Stimulated activated CD4-positive, alpha-beta T cell treated with anti-CD3 and anti-CD28 coated beads, TNF-alpha, amount 100 ng/mL, for 1 hour (primary cell): ENCODE measurements around the gene PLD5.

Experiments
- DNase-seq, 3 donors: peaks; one replicate each; pipeline ENCODE4 v3.0.0-alpha.2; 2020; ENCODE audit warnings: low read depth in 3 of 3, low spot score in 1 of 3

PLD5 gene

GRCh38 chr1:242524571-242525359, at the start of gene PLD5:
TSS of gene PLD5 (minus strand) at chr1:242524697.
- no peak for DNase-seq

- no peak for DNase-seq
Measured at GRCh38 chr1:242569867-242570266, 45.4 kb upstream of the PLD5 start.

GRCh38 chr1:242568666-242569065, 44.2 kb upstream of the PLD5 start:
- DNase-seq, result no peak

- DNase-seq, result no peak
Measured at GRCh38 chr1:242567596-242567995, 43.1 kb upstream of the PLD5 start.

GRCh38 chr1:242556759-242557158, 32.3 kb upstream of the PLD5 start:
- DNase-seq, result no peak

GRCh38 chr1:242556276-242556675, 31.8 kb upstream of the PLD5 start:
- DNase-seq, result no peak

GRCh38 chr1:242554577-242554976, 30.1 kb upstream of the PLD5 start:
- no peak for DNase-seq

- DNase-seq, result no peak
Measured at GRCh38 chr1:242546849-242547729, 22.6 kb upstream of the PLD5 start.

GRCh38 chr1:242546441-242546840, 21.9 kb upstream of the PLD5 start:
- DNase-seq, result no peak

GRCh38 chr1:242544071-242544470, 19.6 kb upstream of the PLD5 start:
- DNase-seq, result no peak

GRCh38 chr1:242542271-242542670, 17.8 kb upstream of the PLD5 start:
- DNase-seq, result no peak

GRCh38 chr1:242535986-242536385, 11.5 kb upstream of the PLD5 start:
- DNase-seq, result no peak

GRCh38 chr1:242534753-242535152, 10.3 kb upstream of the PLD5 start:
- DNase-seq, result no peak

GRCh38 chr1:242530761-242531160, 6.3 kb upstream of the PLD5 start:
- DNase-seq, result no peak

GRCh38 chr1:242525769-242526168, 1.3 kb upstream of the PLD5 start:
- no peak for DNase-seq

- DNase-seq, result no peak
Measured at GRCh38 chr1:242525360-242525722, 844 bp upstream of the PLD5 start.

- DNase-seq, result no peak
Measured at GRCh38 chr1:242523719-242524570, 552 bp downstream of the PLD5 start.

GRCh38 chr1:242522996-242523718, 1.3 kb downstream of the PLD5 start:
- no peak for DNase-seq

GRCh38 chr1:242522304-242522945, 2.1 kb downstream of the PLD5 start:
- no peak for DNase-seq

GRCh38 chr1:242515555-242515954, 8.9 kb downstream of the PLD5 start:
- no peak for DNase-seq
